H4 (cell line): ENCODE measurements around the gene CACNA2D4. TPM values are rescaled to one million over a fixed set of nuclear protein-coding genes. Genes with fewer than 3 reads are reported as not detected.

Experiments used
- DNase-seq: peaks from one replicate; pipeline ENCODE4 v3.0.0-alpha.2; 2015; ENCODE audit warnings: low spot score
- total RNA-seq: library from RNA; depleted of rRNA; stranded (reverse); fragments of >200 nt; shearing (Covaris generic); gene quantifications from 2 replicates; pipeline ENCODE4 v1.2.3, GENCODE V29; 2014

Gene CACNA2D4
- total RNA-seq, 1 experiment from 2014 or later: not detected

DNA sequence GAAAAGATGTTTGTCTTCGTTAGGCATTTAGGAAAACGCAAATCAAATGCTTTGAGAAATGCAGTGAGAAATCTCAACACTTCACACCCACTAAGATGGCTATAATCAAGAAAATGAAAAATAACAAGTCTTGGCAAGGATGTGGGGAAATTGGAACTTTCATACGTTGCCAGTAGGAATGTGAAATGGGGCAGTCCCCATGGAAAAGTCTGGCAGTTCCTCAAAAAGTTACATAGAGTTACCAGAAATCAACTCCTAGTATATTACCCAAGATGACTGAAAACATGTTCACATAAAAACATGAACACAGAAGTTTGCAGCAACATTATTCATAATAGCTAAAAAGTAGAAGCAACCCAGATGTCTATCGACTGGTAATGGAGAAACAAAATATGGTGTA lies 139.5 kb downstream of the CACNA2D4 start:
- no peak for DNase-seq

DNA sequence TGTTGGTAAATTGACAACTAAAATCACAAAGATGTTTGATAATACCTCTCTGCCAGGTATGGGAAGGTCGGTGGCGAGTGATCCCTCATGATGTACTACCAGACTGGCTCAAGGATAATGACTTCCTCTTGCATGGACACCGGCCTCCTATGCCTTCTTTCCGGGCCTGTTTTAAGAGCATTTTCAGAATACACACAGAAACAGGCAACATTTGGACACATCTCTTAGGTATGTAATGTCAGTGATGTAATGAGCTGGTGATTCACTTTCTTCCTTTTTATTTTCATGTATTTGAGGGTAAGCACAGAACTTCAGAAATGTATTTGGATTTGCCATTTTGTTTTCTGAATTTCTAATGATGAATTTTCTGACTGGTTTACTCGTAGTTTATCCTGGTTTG lies 140.7 kb downstream of the CACNA2D4 start:
- DNase-seq: no peak

DNA sequence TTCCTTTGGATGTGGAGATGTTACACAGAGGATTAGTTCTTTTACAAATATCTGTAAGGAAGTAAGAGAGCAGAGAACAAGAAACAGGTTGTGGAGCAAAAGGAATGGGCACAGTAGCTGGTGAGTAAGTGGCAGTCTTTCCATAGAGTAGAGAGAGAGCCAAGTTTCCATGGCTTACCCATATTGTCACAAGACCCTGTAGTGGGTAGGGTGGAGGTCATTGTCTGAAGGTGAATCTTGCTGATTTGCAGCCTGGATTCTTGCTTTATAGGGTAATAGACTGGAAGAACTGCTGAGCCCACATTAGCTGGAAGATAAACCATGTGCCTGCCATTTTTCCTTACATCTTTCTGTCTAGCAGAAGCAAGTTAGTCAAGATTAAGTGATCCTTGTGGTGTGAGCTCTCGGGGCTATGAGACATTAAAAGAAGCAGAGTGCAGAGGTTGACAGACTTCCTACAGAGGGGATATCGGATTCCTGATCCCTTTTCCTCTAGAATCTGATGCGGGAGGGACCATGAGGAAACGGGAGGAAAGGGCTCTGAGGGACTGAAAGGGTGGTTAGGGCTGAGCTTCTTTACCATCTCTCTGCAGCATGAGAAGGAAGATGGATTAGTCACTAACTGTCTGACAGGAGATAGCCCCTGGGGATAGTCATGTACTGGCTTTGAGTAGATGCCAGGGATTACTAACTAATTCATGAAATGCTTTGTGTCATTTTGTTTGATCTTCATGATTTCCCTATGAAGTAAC lies 142.1 kb downstream of the CACNA2D4 start:
- DNase-seq: peak; percentile 7

DNA sequence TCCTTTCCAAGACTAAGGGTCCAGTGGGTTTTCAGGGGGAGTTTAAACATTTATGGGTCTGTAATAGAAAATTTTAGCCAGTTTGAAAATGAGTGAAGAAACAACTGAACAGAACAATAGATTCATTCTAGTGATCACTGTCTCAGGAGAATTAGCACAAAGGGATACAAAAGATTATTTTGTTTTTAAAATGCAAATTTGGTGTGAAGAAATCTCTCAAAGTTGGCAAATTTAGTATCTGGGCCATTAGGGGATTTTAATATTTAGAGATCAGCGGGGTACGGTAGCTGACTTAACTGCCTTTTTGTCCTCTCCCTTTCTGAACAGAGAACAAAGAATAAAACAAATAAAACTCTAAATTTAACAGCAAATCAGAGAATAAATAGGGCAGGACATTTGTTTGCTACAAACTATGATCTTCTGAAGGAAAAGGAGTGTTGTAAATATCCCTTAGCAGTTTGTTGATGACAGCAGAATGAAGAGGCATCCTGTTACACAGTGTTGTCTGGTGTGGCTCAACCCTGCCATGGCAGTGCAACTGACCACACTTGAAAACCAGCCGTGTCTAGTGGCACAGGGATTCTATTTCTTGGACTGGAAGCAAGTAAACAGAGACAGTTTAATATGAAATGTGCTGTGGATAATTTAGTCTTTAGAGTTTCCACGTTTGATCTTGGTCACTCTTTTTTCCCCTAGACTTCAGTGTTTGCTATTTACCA lies 144.4 kb downstream of the CACNA2D4 start:
- DNase-seq: no peak

DNA sequence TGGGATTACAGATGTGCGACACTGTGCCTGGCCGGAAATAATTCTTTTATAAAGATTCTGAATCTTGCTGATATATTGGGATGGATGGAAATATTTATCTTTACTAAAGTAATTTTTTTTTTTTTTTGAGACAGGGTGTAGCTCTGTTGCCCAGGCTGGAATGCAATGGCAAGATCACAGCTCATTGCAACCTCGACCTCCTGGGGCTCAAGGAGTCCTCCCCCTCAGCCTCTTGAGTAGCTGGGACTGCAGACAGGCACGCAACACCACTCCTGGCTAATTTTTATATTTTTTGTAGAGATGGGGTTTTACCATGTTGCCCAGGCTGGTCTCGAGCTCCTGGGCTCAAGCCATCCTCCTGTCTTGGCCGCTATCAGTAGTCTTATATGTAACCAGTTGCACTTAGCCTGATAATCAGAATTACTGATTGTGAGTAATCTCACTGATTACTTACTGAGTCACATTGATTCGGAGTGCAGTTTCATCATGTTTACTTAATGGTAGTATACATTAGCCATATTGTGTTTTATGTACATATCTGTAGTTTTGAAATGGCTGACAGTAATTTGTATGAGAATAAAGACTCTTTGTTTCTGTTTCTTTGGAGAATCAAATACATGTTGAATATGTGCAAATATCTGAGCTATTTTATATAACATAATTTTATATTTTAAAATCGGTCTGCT lies 148.5 kb downstream of the CACNA2D4 start:
- DNase-seq: no peak

DNA sequence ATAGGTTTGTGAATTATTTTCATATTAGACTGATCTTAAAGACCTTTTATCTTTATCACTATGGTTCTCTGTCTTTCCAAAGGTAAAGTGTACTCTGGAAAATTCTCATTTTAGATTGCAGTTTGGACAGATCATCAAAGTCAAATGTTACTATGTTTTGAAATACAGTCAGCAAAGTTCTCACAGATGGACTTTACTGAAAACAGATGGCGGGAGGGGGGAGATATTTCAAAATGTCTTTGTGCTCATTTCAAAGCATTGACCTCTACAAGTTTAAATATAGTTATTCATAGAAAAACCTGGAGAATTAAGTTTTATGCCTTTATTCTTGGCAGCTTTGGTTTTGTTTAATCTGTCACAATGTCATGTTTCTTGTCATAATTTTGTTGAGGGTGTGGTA lies 149.8 kb downstream of the CACNA2D4 start:
- no peak for DNase-seq

DNA sequence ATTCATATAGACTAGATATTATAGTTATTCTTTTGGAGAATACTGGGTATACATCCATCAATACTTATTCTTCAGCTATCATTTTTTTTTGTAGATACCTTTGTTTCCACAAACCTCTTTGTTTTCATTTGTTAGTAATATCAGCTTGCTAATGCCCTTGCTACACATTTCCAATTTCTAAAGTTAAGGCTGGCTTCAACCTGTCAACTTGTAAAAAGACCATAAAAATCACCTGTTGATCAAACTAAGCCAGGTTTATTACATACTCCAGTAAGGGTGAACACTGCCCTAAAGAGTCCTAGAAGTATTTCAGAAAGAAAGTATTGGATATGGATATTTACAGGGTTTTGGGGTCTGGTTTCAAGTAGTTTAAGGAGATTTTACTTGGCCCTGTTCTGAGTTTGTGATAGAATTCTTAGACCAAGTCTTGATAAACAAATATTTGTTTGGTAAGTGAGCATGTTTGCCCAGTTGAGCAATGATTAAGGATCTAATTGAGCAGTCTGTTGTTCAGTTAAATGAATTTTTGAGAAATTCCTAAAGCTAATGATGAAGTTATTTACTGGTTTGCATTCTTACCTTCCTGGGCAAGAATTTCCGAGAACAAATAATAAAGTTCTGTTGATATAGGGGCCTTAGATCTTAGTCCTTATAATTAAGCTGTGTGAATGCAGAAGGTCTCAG lies 150.9 kb downstream of the CACNA2D4 start:
- no peak for DNase-seq

DNA sequence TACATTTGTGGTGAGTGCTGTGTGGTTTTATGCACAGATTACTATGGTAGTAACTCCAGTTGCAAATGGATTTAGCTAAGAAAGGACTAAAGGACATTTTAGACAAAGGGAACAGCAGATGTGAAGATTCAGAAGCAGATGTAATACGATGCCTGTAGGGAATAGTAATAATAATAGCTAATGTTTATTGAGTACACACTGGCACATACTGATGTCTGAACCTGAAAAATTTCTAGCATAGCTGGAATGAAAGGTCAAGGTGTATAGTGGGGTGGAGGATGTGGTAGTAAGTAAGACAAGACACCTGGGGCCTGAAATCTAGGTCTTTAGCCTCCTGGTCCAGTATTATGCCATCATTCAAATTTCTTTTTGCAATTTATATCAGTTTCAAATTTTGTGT lies 152.3 kb downstream of the CACNA2D4 start:
- no peak for DNase-seq

DNA sequence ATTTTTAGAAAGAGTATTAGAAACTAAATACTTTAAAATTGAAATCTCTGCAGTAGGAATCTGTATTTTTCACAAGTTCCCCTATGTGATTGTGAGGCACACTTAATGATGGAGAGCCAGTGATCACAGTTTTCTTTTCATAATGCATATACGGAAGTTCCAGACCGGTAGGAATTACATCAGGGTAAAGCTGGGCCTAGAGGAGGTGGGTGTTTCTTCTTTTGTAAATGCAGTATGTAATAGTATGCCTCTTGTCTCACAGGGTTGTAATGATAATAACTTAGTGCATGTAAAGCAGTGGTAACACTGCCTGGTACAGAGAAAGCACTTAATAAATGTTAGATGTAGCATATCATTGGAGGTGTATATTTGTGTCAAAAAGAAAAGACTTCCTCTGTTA lies 155.3 kb downstream of the CACNA2D4 start:
- no peak for DNase-seq

DNA sequence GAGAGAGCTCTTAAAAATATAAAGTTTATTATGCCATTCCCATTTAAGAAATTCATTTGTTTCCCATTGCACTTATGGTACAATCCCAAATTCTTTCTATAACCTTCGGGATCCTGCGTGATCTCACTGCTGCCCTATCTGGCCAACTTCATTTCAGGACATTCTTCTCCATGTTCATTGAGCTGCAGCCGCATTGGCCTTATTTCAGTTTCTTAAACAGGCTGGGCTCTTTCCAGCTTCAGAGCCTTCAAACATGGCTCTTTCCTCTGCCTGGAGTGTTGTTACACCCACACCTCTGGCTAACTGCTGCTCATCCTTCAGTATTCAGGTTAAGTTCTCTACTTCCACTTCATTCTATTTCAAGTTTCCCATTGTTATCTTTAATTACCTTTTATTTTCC lies 156.6 kb downstream of the CACNA2D4 start:
- DNase-seq: no peak

DNA sequence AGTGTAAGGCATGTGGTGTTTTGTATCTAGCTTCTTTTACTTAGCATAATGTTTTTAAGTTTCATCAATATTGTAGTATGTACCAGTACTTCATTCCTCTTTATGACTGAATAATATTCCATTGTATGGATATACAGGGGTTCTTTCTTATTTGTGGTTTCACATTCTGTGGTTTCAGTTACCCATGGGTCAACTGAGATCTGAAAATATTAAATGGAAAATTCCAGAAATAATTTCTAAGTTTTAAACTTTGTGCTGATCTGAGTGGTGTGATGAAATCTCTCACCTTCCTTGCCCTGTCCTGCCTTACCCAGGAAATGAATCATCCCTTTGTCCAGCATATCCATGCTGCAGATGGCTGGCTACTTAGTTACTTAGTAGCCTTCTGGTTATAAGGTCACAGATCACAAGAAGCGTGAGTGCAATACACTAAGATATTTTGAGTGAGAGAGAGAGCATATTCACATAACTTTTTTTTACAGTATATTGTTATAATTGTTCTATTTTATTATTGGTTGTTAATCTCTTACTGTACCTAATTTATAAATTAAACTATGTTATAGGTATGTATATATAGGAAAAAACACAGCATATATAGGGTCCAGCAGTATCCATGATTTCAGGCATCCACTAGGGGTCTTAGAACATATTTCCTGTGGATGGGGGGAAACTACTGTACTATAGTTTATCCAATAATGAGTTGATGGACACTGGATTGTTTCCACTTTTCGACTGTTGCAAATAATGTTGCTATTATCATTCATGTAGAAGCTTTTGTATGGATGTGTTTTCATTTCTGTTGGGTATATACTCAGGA lies 157.7 kb downstream of the CACNA2D4 start:
- DNase-seq: no peak

DNA sequence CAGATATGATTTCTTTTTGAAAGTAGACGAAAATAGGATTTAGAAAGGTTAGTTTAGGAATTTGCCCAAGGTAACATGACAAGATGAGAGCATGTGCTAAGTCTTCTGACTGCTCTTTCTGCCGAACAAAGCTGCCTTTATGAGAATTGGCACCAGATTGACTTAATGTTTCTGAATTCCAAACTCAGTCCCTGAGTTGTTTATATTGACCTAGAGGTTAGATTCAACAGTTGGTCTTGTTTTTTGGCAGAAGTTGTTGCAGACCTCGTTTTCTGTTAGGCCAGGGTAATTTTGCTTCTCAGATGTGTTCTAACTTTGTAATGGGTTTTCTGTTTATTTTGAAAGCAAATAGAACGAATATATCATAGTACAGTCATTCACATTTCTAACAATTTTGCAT lies 159.6 kb downstream of the CACNA2D4 start:
- DNase-seq: peak; percentile 42

DNA sequence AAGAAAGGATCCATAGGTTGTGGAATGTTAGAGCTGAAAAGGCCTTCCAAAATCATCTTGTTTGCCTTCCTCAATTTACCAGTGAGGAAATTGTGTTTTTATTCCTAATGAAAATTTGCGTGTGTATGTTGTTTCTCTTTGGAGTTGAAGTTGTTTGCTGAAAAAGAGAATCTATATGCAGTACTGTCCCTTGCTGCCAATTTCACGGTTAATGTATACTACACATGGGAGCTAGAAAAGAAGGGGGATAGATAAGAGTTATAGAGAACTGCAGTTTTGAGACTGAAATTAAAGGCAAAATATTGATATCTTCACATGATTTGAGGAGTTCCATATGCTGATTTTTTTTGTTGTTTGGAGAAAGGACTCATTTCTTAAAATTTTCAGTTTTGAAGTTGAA lies 160.1 kb downstream of the CACNA2D4 start:
- no peak for DNase-seq

DNA sequence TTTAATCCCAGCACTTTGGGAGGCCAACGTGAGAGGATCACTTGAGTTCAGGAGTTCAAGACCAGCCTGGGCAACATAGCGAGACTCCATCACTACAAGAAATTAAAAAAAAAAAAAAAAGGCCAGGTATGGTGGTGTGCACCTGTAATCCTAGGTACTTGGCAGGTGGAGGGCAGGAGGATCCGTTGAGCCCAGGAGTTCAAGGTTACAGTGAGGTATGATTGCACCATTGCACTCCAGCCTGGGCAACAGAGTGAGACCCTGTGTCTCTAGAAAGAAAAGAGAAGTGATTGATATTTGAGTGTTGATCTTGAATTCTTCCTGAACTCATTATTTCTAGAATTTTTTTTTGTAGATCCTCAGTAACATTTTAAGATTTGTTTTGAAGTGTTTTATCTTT lies 168.2 kb downstream of the CACNA2D4 start:
- DNase-seq: no peak

DNA sequence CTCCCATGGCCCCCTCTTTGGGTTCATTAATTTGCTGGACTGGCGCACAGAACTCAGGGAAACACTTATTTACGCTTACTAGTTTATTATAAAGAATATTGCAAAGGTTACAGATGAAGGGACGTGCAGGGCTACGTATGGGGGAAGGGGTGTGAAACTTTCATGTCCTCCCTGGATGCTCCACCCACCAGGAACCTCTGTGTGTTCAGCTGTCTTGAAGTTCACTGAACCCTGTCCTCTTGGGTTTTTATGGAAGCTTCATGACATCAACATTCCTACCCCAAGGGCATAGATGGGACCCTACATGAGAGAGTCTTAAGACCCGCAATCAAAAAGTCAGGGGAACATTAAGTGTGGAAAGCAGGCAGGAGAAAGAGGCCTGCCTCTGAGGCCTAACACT lies 169.4 kb downstream of the CACNA2D4 start:
- no peak for DNase-seq

DNA sequence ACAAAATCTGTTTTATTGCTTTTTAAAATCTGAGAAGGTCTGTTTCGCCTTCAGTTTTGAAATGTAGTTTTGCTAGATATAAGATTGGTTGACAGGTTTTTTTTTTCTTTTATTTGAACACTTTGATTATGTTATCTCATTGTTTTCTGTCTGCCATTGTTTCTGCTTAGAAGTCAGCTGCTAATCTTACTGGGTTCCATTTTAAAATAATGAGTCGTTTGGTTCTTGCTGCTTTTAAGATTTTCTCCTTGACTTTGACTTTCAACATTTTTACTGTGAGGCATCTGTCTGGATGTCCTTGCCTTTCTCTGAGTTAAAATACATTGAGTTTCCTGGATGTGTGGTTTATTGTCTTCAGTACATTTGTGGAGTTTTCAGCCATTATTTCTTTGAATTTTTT lies 170.8 kb downstream of the CACNA2D4 start:
- DNase-seq: no peak

DNA sequence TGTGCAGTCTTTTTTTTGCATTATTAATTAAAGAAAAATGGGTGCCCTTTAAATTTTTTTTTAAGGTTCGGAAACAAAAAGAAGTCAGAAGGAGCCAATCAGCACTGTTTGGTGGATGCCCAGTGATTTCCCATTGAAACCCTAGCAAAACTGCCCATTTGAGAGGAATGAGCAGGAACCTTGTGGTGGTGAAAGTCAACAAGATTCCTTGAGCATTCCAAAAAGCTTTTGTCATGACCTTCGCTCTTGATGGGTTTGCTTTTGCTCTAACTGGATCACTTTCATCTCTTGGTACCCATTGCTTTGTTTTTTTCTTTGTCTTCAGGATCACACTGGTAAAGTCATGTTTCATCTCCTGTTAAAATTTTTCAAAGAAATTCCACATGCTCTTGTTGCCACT lies 173.5 kb downstream of the CACNA2D4 start:
- DNase-seq: no peak
